GM13977 (cell line): ENCODE measurements around the gene INPP5F.
A peak's percentile ranks its signal among the peaks of the same experiment; 100 is the strongest.

ENCODE experiments used
- DNase-seq: peaks from one replicate; pipeline ENCODE4 v3.0.0; 2012; ENCODE audit warnings: low spot score
- in situ Hi-C: fragments of 300-500 bp; cut with MboI; formaldehyde crosslinking; loops from one replicate; pipeline ENCODE4 v1.12.0; 2022; ENCODE audit warnings: low sequenced_read_pairs, low pct_unique_long_range_greater_than_20kb, mixed read lengths, inconsistent platforms; ENCODE audit not compliant: unreplicated experiment
- TF ChIP-seq, protein P1 (sequence below): IDR thresholded peaks from 2 replicates; pipeline ENCODE4 v1.5.1; 2012; ENCODE audit warnings: mild to moderate bottlenecking, control low read depth; ENCODE audit not compliant: insufficient read depth; ENCODE audit errors: extremely low read depth, missing control alignments

INPP5F gene

DNA sequence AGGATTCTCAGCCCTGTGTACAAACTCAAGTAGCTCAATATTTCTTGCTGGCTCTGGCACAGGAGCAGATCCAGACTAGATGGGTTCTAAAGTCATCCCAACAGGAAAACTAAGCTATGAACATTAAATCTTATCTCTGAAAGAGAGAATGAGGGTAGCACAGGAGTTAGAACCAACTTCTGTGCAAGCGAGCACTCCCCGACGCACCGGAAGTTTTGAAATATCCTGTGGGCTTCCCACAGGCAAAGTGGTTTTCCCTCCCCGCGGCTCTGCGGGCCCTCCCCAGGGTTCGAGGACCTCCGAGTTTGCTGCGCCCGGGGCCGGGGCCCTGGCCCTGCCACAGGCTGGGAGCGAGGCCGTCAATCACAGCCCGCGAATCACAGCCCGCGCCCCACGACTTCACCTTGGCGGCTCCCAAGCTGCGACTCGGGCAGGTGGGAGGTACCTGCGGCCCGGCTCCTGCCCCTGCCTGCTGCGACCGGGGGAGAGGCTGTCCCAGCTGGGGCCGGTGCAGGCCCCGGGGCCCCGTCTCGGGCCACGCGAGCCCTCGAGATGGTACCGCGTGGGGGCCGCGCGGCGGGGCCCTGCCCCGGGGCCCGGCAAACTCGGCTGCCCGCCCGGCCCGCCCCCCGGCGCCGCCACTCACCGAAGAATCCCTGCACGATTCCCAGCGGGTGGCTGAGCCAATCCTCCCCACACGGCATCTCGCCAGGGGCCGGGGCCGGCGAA is 146.2 kb downstream of the INPP5F start:
- TF ChIP-seq, protein P1, sequence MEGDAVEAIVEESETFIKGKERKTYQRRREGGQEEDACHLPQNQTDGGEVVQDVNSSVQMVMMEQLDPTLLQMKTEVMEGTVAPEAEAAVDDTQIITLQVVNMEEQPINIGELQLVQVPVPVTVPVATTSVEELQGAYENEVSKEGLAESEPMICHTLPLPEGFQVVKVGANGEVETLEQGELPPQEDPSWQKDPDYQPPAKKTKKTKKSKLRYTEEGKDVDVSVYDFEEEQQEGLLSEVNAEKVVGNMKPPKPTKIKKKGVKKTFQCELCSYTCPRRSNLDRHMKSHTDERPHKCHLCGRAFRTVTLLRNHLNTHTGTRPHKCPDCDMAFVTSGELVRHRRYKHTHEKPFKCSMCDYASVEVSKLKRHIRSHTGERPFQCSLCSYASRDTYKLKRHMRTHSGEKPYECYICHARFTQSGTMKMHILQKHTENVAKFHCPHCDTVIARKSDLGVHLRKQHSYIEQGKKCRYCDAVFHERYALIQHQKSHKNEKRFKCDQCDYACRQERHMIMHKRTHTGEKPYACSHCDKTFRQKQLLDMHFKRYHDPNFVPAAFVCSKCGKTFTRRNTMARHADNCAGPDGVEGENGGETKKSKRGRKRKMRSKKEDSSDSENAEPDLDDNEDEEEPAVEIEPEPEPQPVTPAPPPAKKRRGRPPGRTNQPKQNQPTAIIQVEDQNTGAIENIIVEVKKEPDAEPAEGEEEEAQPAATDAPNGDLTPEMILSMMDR: no peak
- in situ Hi-C loops: no loop called here
- DNase-seq: peak; percentile 68

DNA sequence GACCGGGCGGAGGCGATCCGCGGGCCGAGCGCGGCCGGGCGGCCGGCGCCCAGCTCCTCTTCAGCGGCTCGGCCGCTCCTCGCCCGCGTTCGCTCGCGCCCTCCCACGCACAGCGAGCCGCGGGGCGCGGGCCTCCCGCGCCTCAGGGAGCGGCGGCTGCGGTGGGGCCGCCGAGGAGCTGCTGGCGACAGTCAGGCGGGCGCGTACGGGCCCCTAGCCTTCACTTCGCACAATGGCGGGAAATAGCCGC is 146.7 kb downstream of the INPP5F start, which contains the start of gene MCMBP:
MCMBP (minus strand) TSS at position 234 of the 250 bp plus-strand sequence. CDS start 259 bp downstream, outside the sequence.
- in situ Hi-C loops: no loop called here
- TF ChIP-seq, protein P1: no peak
- no peak for DNase-seq

DNA sequence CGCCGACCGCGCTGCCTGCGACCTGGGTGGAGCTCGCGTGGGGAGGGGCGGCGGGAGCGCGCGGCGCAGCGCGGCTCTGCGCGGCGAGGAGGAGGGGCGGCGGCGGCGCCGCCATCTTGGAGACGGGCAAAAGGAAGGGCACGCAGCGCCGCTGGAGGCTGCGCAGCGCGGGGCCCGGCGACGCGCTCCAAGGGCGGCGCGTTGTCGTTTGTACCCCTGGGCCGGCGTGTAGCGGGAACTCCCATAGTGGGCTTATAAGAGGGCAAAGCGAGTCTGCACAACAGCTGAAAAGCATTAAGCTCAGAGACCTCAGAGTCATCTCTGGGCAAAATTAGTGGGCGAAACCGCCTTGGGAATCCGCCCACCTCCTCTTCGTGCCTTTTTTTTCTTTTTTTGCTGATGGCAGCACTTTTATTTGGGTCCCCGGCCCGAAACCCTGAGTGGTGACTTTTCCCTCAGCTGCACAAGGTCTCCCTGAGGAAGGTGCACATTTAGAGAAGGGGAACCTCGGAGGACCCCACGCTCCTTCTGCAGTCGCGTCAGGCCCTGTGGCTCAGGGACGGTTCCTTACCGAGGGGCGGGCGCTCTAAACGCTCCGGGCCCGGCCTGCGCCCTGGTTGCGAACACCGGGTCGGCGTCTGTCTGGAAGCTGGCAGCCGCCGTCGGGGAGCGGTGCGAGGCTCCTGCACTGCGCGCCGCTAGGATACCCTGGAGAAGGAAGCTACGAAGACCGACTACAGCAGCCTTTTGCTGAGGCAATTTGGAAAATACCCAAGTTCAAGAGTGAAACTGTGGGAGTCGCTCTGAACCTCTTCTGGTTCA is 147.2 kb downstream of the INPP5F start:
- TF ChIP-seq, protein P1: no peak
- in situ Hi-C loops: no loop called here
- DNase-seq: peak; percentile 90

DNA sequence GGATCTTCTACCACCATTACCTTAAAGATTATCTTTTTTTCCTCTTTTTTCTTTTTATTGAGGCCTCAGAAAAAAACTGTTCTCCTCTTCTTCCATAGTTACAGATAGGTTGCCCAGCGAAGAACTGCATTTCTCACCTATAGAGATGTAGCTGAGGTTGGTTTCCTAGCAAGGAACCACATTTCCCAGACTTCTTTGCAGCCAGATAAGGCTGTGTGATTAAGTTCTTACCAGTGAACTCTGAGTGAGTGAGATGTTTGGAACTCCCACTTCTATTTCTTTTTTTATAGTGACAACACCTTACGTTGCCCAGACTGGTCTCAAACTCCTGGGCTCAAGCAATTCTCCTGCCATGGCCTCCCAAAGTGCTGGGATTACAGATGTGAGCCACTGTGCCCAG is 152.7 kb downstream of the INPP5F start:
- TF ChIP-seq, protein P1: no peak
- DNase-seq: no peak
- in situ Hi-C loops: no loop called here
